ENCODE results near the gene COL19A1.

- TF ChIP-seq CTCF (IDR thresholded peaks at IDR 0.05) (no peak), POLR2AphosphoS5 (IDR thresholded peaks at IDR 0.05; ENCODE audit: low read depth, low read length) (no peak)
Observed at GRCh38 chr6:69825904-69826303, 40.5 kb upstream of the COL19A1 start.
